Sciatic nerve (tissue), 2 donors: ENCODE data around the gene POMGNT1. TPM values are rescaled to one million over a fixed set of nuclear protein-coding genes. Genes with fewer than 3 reads are reported as not detected.

Experiments used
- ATAC-seq: fragments of 200-7000 bp; cut with Tn5 transposase; one replicate; pipeline ENCODE4 v1.9.1; 2020; ENCODE audit warnings: mild to moderate bottlenecking, moderate library complexity
- DNase-seq: peaks from one replicate; pipeline ENCODE4 v3.0.0-alpha.2; 2020; ENCODE audit warnings: low spot score
- intact Hi-C: fragments of 100-400 bp; cut with DNase I; formaldehyde crosslinking; loops from one replicate; pipeline ENCODE4 v1.14.2; 2022
- total RNA-seq: library from RNA; stranded (reverse); fragmentation: NEBNext Ultra II Directional; extraction: Animal tissue kit (Norgen Biotek cat#: 25700); gene quantifications from one replicate; pipeline ENCODE4 v1.2.1, GENCODE V29; 2021
- donor health status: DM: no; HTN: no; CAD: no.
- donor health status: DM: no; HTN: no; CAD: no.

The POMGNT1 gene
- total RNA-seq, 1 donor from 2014 or later = 87.2 TPM

- intact Hi-C loops = no loop called here
- DNase-seq = no peak
- no peak for ATAC-seq
Measured at GRCh38 chr1:46187106-46187869, 10.9 kb downstream of the POMGNT1 start.

- intact Hi-C loops = no loop called here
- ATAC-seq = no peak
- DNase-seq = no peak
Measured at GRCh38 chr1:46186076-46186475, 12.2 kb downstream of the POMGNT1 start.

GRCh38 chr1:46184920-46185658, 13.1 kb downstream of the POMGNT1 start:
- ATAC-seq (no peak), DNase-seq (no peak)
- intact Hi-C loops = no loop called here

- DNase-seq (no peak), ATAC-seq (no peak)
- intact Hi-C loops = no loop called here
Measured at GRCh38 chr1:46183926-46184557, 14.2 kb downstream of the POMGNT1 start.

- DNase-seq = no peak
- ATAC-seq = no peak
- intact Hi-C loops = no loop called here
Measured at GRCh38 chr1:46183079-46183847, 15.0 kb downstream of the POMGNT1 start.

- intact Hi-C loops = no loop called here
- DNase-seq (no peak), ATAC-seq (no peak)
Measured at GRCh38 chr1:46181343-46182260, 16.6 kb downstream of the POMGNT1 start.

- DNase-seq (no peak), ATAC-seq (no peak)
- intact Hi-C loops = no loop called here
Measured at GRCh38 chr1:46180082-46180616, 18.1 kb downstream of the POMGNT1 start.

GRCh38 chr1:46179138-46180081, 18.8 kb downstream of the POMGNT1 start:
- intact Hi-C loops = loop anchor here (2.0 kb wide), 1 partner anchor 143 kb away; no protein-coding TSS in a partner anchor
- DNase-seq (peak; percentile 88), ATAC-seq (peak; percentile 94)

- DNase-seq = no peak
- intact Hi-C loops = no loop called here
- ATAC-seq = no peak
Measured at GRCh38 chr1:46176211-46176865, 21.9 kb downstream of the POMGNT1 start, which contains the start of gene P3R3URF. P3R3URF (minus strand) TSS chr1:46176488; CDS start chr1:46176471, 17 bp downstream.

- ATAC-seq = no peak
- no peak for DNase-seq
- intact Hi-C loops = no loop called here
Measured at GRCh38 chr1:46175243-46175642, 23.0 kb downstream of the POMGNT1 start.

- ATAC-seq = peak; percentile 81
- peak; percentile 55 for DNase-seq
- intact Hi-C loops = no loop called here
Measured at GRCh38 chr1:46174448-46175231, 23.6 kb downstream of the POMGNT1 start, which contains the start of gene TSPAN1. TSPAN1 (plus strand) TSS chr1:46175087; CDS start chr1:46181108, 6,021 bp downstream.

GRCh38 chr1:46173361-46173856, 24.8 kb downstream of the POMGNT1 start:
- DNase-seq (peak; percentile 47), ATAC-seq (no peak)
- intact Hi-C loops = no loop called here

- intact Hi-C loops = no loop called here
- DNase-seq = no peak
- ATAC-seq = no peak
Measured at GRCh38 chr1:46172321-46172720, 25.9 kb downstream of the POMGNT1 start.

- DNase-seq (no peak), ATAC-seq (no peak)
- intact Hi-C loops = no loop called here
Measured at GRCh38 chr1:46171871-46172270, 26.4 kb downstream of the POMGNT1 start.

- intact Hi-C loops = no loop called here
- no peak for ATAC-seq
- DNase-seq = no peak
Measured at GRCh38 chr1:46171351-46171750, 26.9 kb downstream of the POMGNT1 start.
